Astrocyte of the cerebellum (primary cell): ENCODE results near the gene UBE3C.

Source experiments
- DNase-seq: peaks from one replicate; pipeline ENCODE4 v3.0.0-alpha.2; 2011; ENCODE audit warnings: low read depth
- H3K4me3 ChIP-seq: 2 replicates; pipeline ENCODE4 v1.5.1; 2011; ENCODE audit warnings: mild to moderate bottlenecking, low read depth, low read length, moderate library complexity
- in situ Hi-C: cut with HindIII; loops from 2 replicates; pipeline ENCODE4 v1.10.0; 2017; ENCODE audit warnings: low sequenced_read_pairs
- TF ChIP-seq, protein P1 (sequence below): IDR thresholded peaks from 2 replicates; pipeline ENCODE4 v1.5.1; 2012; ENCODE audit warnings: low read length, low read depth, moderate library complexity, mild to moderate bottlenecking; ENCODE audit errors: missing control alignments

The UBE3C gene

DNA sequence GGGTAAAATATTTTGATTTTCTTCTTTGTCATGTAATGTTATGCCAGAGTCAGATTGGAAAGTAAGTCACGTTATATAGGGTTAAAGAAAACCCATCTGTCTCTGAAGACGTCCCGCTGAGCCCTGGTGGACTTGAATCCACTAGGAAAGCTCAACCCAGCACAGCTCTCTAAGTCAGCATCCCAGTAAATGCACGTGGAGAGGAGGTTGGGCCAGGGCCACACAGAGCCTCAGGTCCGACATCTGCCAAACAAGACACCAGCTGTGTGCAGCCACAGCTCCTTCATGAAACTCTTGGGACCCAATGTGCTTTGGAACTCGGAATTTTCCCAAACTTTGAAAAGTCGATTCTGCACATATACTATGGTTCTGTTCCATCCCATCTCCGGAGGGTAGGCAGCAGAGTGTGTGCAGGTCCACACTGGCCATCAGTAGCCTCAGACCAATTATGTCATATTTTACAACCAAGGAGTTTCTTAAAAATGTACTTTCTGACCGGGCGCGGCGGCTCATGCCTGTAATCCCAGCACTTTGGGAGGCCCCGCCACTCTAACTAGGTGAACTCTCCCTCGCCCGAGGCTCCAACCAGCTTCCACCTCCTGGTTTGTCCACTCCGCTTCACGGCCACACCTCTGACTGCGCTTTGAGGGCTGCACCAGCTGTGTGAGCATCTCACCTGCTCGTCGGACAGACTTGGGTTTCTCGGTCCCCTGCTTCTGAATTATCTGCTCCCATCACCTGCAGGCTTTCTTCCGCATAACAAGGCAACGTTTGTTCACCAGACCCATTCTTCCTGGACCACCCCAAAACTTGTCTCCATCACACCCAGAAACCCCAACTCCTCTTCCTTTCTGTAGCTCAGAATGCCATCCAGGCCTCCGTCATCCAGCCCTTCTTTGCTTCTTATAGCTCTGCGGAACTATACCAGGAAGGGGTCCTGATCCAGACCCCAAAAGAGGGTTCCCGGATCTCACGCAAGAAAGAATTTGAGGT lies 168.4 kb downstream of the UBE3C start:
- TF ChIP-seq, protein P1, sequence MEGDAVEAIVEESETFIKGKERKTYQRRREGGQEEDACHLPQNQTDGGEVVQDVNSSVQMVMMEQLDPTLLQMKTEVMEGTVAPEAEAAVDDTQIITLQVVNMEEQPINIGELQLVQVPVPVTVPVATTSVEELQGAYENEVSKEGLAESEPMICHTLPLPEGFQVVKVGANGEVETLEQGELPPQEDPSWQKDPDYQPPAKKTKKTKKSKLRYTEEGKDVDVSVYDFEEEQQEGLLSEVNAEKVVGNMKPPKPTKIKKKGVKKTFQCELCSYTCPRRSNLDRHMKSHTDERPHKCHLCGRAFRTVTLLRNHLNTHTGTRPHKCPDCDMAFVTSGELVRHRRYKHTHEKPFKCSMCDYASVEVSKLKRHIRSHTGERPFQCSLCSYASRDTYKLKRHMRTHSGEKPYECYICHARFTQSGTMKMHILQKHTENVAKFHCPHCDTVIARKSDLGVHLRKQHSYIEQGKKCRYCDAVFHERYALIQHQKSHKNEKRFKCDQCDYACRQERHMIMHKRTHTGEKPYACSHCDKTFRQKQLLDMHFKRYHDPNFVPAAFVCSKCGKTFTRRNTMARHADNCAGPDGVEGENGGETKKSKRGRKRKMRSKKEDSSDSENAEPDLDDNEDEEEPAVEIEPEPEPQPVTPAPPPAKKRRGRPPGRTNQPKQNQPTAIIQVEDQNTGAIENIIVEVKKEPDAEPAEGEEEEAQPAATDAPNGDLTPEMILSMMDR, result no peak
- in situ Hi-C loops, result no loop called here
- DNase-seq, result no peak
- H3K4me3 ChIP-seq, result no peak overlapping the region

DNA sequence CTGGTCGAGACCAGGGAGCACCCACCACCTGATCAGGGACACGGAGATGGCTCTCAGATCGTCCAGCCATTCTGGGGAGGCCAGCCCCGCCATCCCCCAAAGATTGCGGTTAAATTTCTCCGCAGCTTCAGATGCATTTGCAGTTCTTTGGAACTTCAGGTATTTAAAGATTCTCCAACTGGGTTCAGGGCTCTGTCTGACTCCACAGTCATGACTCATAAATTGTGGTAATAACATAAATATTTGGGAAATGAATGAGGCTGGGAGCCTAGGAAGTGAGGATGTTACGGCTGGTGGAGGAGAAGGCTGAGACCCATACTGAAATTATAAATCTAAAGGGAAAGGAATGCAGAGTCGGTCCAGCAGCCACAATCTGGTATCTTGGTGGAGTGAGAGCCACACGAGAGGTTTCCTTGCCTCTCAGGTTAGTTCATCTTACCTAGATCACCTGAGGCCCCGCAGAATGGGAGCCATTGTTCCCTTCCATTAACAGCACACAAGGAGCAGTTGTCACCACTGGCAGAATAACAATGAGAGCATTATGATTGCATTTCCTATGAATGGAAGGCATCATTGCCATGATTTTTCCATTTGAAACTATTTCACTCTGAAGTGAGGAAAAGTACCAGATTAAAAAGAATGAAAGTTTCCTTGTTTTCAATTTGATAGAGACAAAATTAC lies 171.4 kb downstream of the UBE3C start:
- in situ Hi-C loops, result no loop called here
- TF ChIP-seq, protein P1, result no peak
- no peak overlapping the region for H3K4me3 ChIP-seq
- DNase-seq, result peak; percentile 93

DNA sequence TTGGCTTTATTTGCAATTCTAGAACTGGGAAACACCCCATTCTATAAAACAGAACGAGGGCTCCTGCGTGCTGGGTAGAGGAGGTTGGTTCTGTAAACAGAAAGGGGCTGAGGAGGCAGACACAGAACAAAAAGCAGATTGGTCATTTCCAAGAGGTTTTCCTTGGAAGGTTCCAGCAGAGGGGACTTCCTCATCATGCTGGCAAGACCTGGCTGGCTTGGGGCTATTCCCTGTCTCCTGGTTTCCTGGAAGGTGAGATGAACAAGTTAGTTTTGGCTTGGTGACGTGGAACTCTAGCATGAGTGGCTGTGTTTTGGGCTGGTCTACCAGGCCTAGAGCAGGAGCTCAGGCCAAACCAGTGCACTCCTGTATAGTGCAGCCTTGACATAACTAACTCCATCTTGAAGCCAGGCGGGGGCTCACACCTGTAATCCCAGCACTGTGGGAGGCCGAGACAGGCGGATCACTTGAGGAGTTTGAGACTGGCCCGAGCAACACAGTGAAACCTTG lies 172.0 kb downstream of the UBE3C start:
- in situ Hi-C loops, result no loop called here
- H3K4me3 ChIP-seq, result no peak overlapping the region
- DNase-seq, result no peak
- TF ChIP-seq, protein P1, result no peak

DNA sequence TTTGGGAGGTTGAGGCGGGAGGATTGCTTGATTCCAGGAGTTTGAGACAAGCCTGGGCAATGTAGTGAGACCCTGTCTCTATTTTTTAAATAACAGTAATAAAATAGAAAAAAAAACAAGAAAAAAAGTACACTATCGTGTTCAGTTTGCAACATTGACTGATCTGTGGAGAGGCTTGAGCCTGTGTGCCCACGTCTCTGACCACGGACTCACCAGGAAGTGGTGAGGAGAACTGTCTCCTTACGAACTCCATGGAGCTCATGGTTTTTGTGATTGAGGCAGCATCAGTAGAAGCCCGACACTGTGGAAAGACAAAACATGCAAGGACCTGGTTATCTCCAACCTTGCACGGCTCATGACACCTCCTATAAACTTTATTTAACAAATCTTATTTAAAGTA lies 174.2 kb downstream of the UBE3C start:
- in situ Hi-C loops, result no loop called here
- DNase-seq, result no peak
- no peak overlapping the region for H3K4me3 ChIP-seq
- TF ChIP-seq, protein P1, result no peak

DNA sequence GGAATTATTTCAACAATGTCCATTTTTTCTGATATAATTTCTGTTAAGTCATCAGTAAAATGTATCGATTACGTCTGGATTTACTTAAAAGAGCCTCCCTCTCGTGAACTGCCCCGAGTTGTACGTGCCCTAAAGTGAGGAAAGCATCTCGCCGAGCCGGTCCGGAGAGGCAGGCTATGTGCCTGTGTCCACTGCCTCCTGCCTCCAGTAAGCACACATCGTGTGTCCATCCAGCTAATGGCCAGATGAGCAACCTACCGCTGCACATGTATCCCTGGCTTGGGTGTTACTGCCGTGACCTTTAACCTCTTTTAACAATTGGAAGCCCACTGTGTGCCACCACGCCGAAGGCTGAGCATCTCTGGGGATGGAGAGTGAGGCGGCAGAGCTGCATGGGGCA lies 174.9 kb downstream of the UBE3C start:
- TF ChIP-seq, protein P1, result no peak
- in situ Hi-C loops, result no loop called here

DNA sequence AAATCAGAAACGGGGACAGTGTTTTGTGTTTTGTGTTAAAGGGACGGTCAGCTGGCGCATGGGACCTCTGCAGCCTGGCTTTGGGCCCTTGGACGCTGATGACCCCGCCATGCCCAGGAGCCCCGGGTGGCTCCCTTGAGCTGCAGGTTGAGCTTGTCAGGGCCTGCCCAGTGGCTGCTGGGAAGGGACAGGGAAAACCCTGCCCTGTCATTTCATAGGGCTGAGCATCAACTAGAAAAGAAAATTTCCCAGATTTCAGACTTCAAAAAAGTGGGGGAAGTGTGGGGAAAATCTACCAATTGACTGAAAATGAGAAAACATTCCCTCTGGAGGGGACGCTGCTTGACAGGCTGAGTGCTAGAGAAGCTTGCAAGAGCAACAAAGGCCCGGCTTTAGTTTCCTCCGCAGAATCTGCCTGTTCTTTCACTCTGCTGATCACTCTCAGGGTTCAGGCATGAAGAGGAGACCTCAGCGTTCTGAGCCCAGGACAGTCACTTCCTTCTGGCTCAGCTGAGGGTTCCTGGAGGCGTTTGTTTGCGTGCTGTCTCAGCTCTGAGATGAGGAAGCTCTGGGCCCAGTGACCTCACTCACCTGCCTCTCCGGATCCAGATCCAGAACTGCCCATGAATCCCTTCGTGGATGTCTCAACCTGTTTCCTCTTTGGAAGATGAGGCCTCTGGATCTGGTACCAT lies 179.4 kb downstream of the UBE3C start:
- in situ Hi-C loops, result no loop called here
- TF ChIP-seq, protein P1, result no peak
- no peak overlapping the region for H3K4me3 ChIP-seq
- no peak for DNase-seq

More for the DNA sequence above, 174.9 kb downstream of the UBE3C start:
- DNase-seq, result no peak
- H3K4me3 ChIP-seq, result no peak overlapping the region
